Neuron (in vitro differentiated cells): ENCODE measurements around the gene STX4.
A peak's percentile ranks its signal among the peaks of the same experiment; 100 is the strongest.
"Not testable (repeated sequence)": the region's sequence is repeated elsewhere in the genome, so short reads cannot be mapped to it uniquely, and the experiment has no call there.

Experiments
- H2AFZ ChIP-seq: one replicate; pipeline ENCODE4 v1.6.1; 2013; ENCODE audit warnings: low read depth, mild to moderate bottlenecking, inconsistent platforms, low read length, moderate library complexity
- H3K27me3 ChIP-seq: one replicate; pipeline ENCODE4 v1.6.1; 2013; ENCODE audit warnings: low read length; ENCODE audit not compliant: insufficient read depth
- H3K36me3 ChIP-seq: one replicate; pipeline ENCODE4 v1.6.1; 2013; ENCODE audit warnings: low read length; ENCODE audit not compliant: insufficient read depth
- H3K4me1 ChIP-seq: one replicate; pipeline ENCODE4 v1.6.1; 2013; ENCODE audit warnings: low read length; ENCODE audit not compliant: insufficient read depth
- H3K4me3 ChIP-seq: 2 replicates; pipeline ENCODE4 v1.5.1; 2013; ENCODE audit warnings: mild to moderate bottlenecking, low read length, moderate library complexity
- H3K9me3 ChIP-seq: one replicate; pipeline ENCODE4 v1.6.1; 2013; ENCODE audit warnings: low read length

STX4 gene

GRCh38 chr16:31017756-31018155, 15.6 kb upstream of the STX4 start:
- H2AFZ ChIP-seq, H3K4me3 ChIP-seq, H3K9me3 ChIP-seq, H3K27me3 ChIP-seq, H3K4me1 ChIP-seq, H3K36me3 ChIP-seq: not testable (repeated sequence)

GRCh38 chr16:31020536-31020935, 12.8 kb upstream of the STX4 start:
- H2AFZ ChIP-seq = no peak overlapping the region
- H3K36me3 ChIP-seq = no peaks in the 10 kb centered on the region
- no peaks in the 10 kb centered on the region for H3K4me1 ChIP-seq
- no peak overlapping the region for H3K4me3 ChIP-seq
- H3K27me3 ChIP-seq = no peaks in the 10 kb centered on the region
- H3K9me3 ChIP-seq = no peaks in the 10 kb centered on the region

GRCh38 chr16:31022544-31023251, 10.7 kb upstream of the STX4 start:
- Histone ChIP-seq H3K4me1 (no peaks in the 10 kb centered on the region), H3K27me3 (no peaks in the 10 kb centered on the region), H2AFZ (no peak overlapping the region), H3K36me3 (no peaks in the 10 kb centered on the region), H3K9me3 (no peaks in the 10 kb centered on the region), H3K4me3 (no peak overlapping the region)

- Histone ChIP-seq H3K9me3 (no peaks in the 10 kb centered on the region), H3K36me3 (no peaks in the 10 kb centered on the region), H2AFZ (no peak overlapping the region), H3K27me3 (no peaks in the 10 kb centered on the region), H3K4me1 (no peaks in the 10 kb centered on the region), H3K4me3 (no peak overlapping the region)
Observed at GRCh38 chr16:31023252-31023602, 10.1 kb upstream of the STX4 start.

GRCh38 chr16:31023627-31024226, 9.6 kb upstream of the STX4 start:
- Histone ChIP-seq H3K27me3 (no peaks in the 10 kb centered on the region), H3K36me3 (no peaks in the 10 kb centered on the region), H2AFZ (no peak overlapping the region), H3K4me3 (no peak overlapping the region), H3K9me3 (no peaks in the 10 kb centered on the region), H3K4me1 (no peaks in the 10 kb centered on the region)

- Histone ChIP-seq H3K27me3 (no peaks in the 10 kb centered on the region), H3K4me3 (no peak overlapping the region), H3K4me1 (no peaks in the 10 kb centered on the region), H3K36me3 (no peaks in the 10 kb centered on the region), H2AFZ (no peak overlapping the region), H3K9me3 (no peaks in the 10 kb centered on the region)
Observed at GRCh38 chr16:31025339-31025738, 8.0 kb upstream of the STX4 start.

GRCh38 chr16:31029272-31029671, 4.1 kb upstream of the STX4 start:
- Histone ChIP-seq H2AFZ (no peak overlapping the region), H3K36me3 (no peaks in the 10 kb centered on the region), H3K4me1 (peaks cover 4% of the 10 kb centered on the region), H3K4me3 (no peak overlapping the region), H3K9me3 (no peaks in the 10 kb centered on the region), H3K27me3 (no peaks in the 10 kb centered on the region)

GRCh38 chr16:31031276-31031675, 2.1 kb upstream of the STX4 start:
- Histone ChIP-seq H3K36me3 (no peaks in the 10 kb centered on the region), H2AFZ (no peak overlapping the region), H3K27me3 (no peaks in the 10 kb centered on the region), H3K4me1 (peaks cover 6% of the 10 kb centered on the region), H3K9me3 (no peaks in the 10 kb centered on the region), H3K4me3 (no peak overlapping the region)

- Histone ChIP-seq H3K4me1 (peaks cover 6% of the 10 kb centered on the region), H3K36me3 (peaks cover 3% of the 10 kb centered on the region), H2AFZ (peak overlapping the region; percentile 82), H3K4me3 (peak overlapping the region; percentile 79), H3K27me3 (no peaks in the 10 kb centered on the region), H3K9me3 (no peaks in the 10 kb centered on the region)
Observed at GRCh38 chr16:31033709-31034492, 543 bp downstream of the STX4 start.

GRCh38 chr16:31036691-31037090, 3.3 kb downstream of the STX4 start:
- Histone ChIP-seq H3K9me3 (no peaks in the 10 kb centered on the region), H3K27me3 (no peaks in the 10 kb centered on the region), H3K4me1 (peaks cover 6% of the 10 kb centered on the region), H3K36me3 (peaks cover 9% of the 10 kb centered on the region), H2AFZ (no peak overlapping the region), H3K4me3 (no peak overlapping the region)

GRCh38 chr16:31038993-31039392, 5.6 kb downstream of the STX4 start:
- Histone ChIP-seq H3K9me3 (no peaks in the 10 kb centered on the region), H3K4me3 (no peak overlapping the region), H2AFZ (no peak overlapping the region), H3K27me3 (no peaks in the 10 kb centered on the region), H3K4me1 (peaks cover 2% of the 10 kb centered on the region), H3K36me3 (peaks cover 9% of the 10 kb centered on the region)

- no peaks in the 10 kb centered on the region for H3K4me1 ChIP-seq
- H2AFZ ChIP-seq = no peak overlapping the region
- H3K4me3 ChIP-seq = no peak overlapping the region
- no peaks in the 10 kb centered on the region for H3K27me3 ChIP-seq
- H3K9me3 ChIP-seq = no peaks in the 10 kb centered on the region
- H3K36me3 ChIP-seq = peaks cover 9% of the 10 kb centered on the region
Observed at GRCh38 chr16:31042866-31043265, 9.5 kb downstream of the STX4 start.

GRCh38 chr16:31043352-31043751, 10.0 kb downstream of the STX4 start:
- peaks cover 9% of the 10 kb centered on the region for H3K36me3 ChIP-seq
- no peak overlapping the region for H2AFZ ChIP-seq
- H3K4me1 ChIP-seq = no peaks in the 10 kb centered on the region
- H3K4me3 ChIP-seq = no peak overlapping the region
- no peaks in the 10 kb centered on the region for H3K27me3 ChIP-seq
- H3K9me3 ChIP-seq = no peaks in the 10 kb centered on the region
